Measurements from ENCODE around the gene TEDC1.

Gene TEDC1

GRCh38 chr14:105456736-105457617, 34.1 kb upstream of the TEDC1 start:
- DNase-seq (ENCODE audit: insufficient read length, low spot score), result no peak
- no peak for FAIRE-seq

- no peak for FAIRE-seq
- DNase-seq (ENCODE audit: insufficient read length, low spot score), result no peak
Measured at GRCh38 chr14:105458010-105458409, 33.0 kb upstream of the TEDC1 start.

- FAIRE-seq (no peak), DNase-seq (ENCODE audit: insufficient read length, low spot score) (no peak)
Measured at GRCh38 chr14:105458571-105458970, 32.5 kb upstream of the TEDC1 start.

GRCh38 chr14:105460116-105460515, 30.9 kb upstream of the TEDC1 start:
- DNase-seq (ENCODE audit: insufficient read length, low spot score), result no peak
- no peak for FAIRE-seq

- DNase-seq (ENCODE audit: insufficient read length, low spot score) (no peak), FAIRE-seq (no peak)
Measured at GRCh38 chr14:105460616-105461015, 30.4 kb upstream of the TEDC1 start.

GRCh38 chr14:105461903-105462302, 29.1 kb upstream of the TEDC1 start:
- FAIRE-seq (no peak), DNase-seq (ENCODE audit: insufficient read length, low spot score) (no peak)

GRCh38 chr14:105464501-105464900, 26.5 kb upstream of the TEDC1 start:
- FAIRE-seq, result no peak
- DNase-seq (ENCODE audit: insufficient read length, low spot score), result no peak

- no peak for DNase-seq (ENCODE audit: insufficient read length, low spot score)
Measured at GRCh38 chr14:105465209-105466031, 25.6 kb upstream of the TEDC1 start.

GRCh38 chr14:105466531-105467248, 24.4 kb upstream of the TEDC1 start:
- DNase-seq (ENCODE audit: insufficient read length, low spot score), result no peak
- FAIRE-seq, result no peak

More at GRCh38 chr14:105465209-105466031, 25.6 kb upstream of the TEDC1 start:
- FAIRE-seq, result no peak

GRCh38 chr14:105467249-105467941, 23.7 kb upstream of the TEDC1 start:
- DNase-seq (ENCODE audit: insufficient read length, low spot score) (no peak), FAIRE-seq (no peak)

GRCh38 chr14:105467942-105468471, 23.0 kb upstream of the TEDC1 start:
- no peak for FAIRE-seq
- no peak for DNase-seq (ENCODE audit: insufficient read length, low spot score)

GRCh38 chr14:105468621-105469241, 22.3 kb upstream of the TEDC1 start:
- DNase-seq (ENCODE audit: insufficient read length, low spot score) (no peak), FAIRE-seq (no peak)

GRCh38 chr14:105469456-105470349, 21.3 kb upstream of the TEDC1 start:
- no peak for FAIRE-seq

GRCh38 chr14:105470350-105471296, 20.4 kb upstream of the TEDC1 start:
- no peak for FAIRE-seq
- no peak for DNase-seq (ENCODE audit: insufficient read length, low spot score)

More at GRCh38 chr14:105469456-105470349, 21.3 kb upstream of the TEDC1 start:
- no peak for DNase-seq (ENCODE audit: insufficient read length, low spot score)

GRCh38 chr14:105471297-105471821, 19.7 kb upstream of the TEDC1 start:
- no peak for DNase-seq (ENCODE audit: insufficient read length, low spot score)
- FAIRE-seq, result no peak

- no peak for FAIRE-seq
Measured at GRCh38 chr14:105471823-105472485, 19.1 kb upstream of the TEDC1 start.

GRCh38 chr14:105472486-105472991, 18.5 kb upstream of the TEDC1 start:
- FAIRE-seq (no peak), DNase-seq (ENCODE audit: insufficient read length, low spot score) (no peak)

More at GRCh38 chr14:105471823-105472485, 19.1 kb upstream of the TEDC1 start:
- no peak for DNase-seq (ENCODE audit: insufficient read length, low spot score)

All from GM19239 (cell line).